HepG2 (cell line): Measurements from ENCODE around the gene WWC2. TPM values are rescaled to one million over a fixed set of nuclear protein-coding genes. Genes with fewer than 3 reads are reported as not detected.

Experiments
- HOXA9 ChIP-seq: sonication (generic); formaldehyde crosslinking; IDR thresholded peaks from 2 replicates; pipeline ENCODE4 v1.8.1; 2022; ENCODE audit warnings: missing genetic modification reagents, mild to moderate bottlenecking, moderate library complexity, borderline replicate concordance
- ISX ChIP-seq: sonication (generic); formaldehyde crosslinking; conservative IDR thresholded peaks from 2 replicates; pipeline ENCODE4 v1.5.0; 2020; ENCODE audit warnings: missing genetic modification reagents
- NKX3-1 ChIP-seq: sonication (generic); formaldehyde crosslinking; IDR thresholded peaks from 2 replicates; pipeline ENCODE4 v1.5.0; 2020; ENCODE audit warnings: missing genetic modification reagents
- NR2F6 ChIP-seq, 2 experiments: IDR thresholded peaks; 2 replicates each; pipeline ENCODE4 v1.6.1; 2016; ENCODE audit warnings: antibody characterized with exemption in 1 of 2, mild to moderate bottlenecking in 1 of 2
- SP1 ChIP-seq, 2 experiments: fragments of 450-650 bp in 1 of 2; sonication (generic) in 1 of 2; formaldehyde crosslinking in 1 of 2; IDR thresholded peaks; 2 replicates each; pipeline versions ENCODE4 v1.4.0 to v1.6.1; 2016 to 2020; ENCODE audit warnings: missing genetic modification reagents in 1 of 2
- ZBTB21 ChIP-seq: sonication (generic); formaldehyde crosslinking; IDR thresholded peaks from 2 replicates; pipeline ENCODE4 v1.4.0; 2020; ENCODE audit warnings: missing genetic modification reagents
- ZNF350 ChIP-seq: sonication (generic); formaldehyde crosslinking; IDR thresholded peaks from 2 replicates; pipeline ENCODE4 v1.4.0; 2020; ENCODE audit warnings: mild to moderate bottlenecking, low read depth, missing genetic modification reagents, borderline replicate concordance
- ZNF570 ChIP-seq: sonication (generic); formaldehyde crosslinking; IDR thresholded peaks from 2 replicates; pipeline ENCODE4 v1.4.0; 2020; ENCODE audit warnings: mild to moderate bottlenecking, missing genetic modification reagents, borderline replicate concordance
- ZNF780A ChIP-seq: sonication (generic); formaldehyde crosslinking; IDR thresholded peaks from 2 replicates; pipeline ENCODE4 v1.8.0; 2022; ENCODE audit warnings: mild to moderate bottlenecking, missing genetic modification reagents, moderate library complexity
- polyA plus RNA-seq, 8 experiments: library from polyadenylated mRNA; depleted of rRNA in 3 of 8; stranded (reverse) in 7 of 8; unstranded in 1 of 8; fragments of >200 nt; fragmentation: Illumina TruSeq in 4 of 8; extraction: Trizol in 4 of 8; gene quantifications; 2 replicates each; pipeline versions ENCODE4 v1.2.1 to v1.2.3, GENCODE V29; 2011 to 2016; ENCODE audit warnings: low read depth in 4 of 8, missing spikeins in 1 of 8, mixed read lengths in 1 of 8; ENCODE audit not compliant: insufficient read depth in 1 of 8
- total RNA-seq, 5 experiments: library from RNA; depleted of rRNA; stranded (reverse); fragments of >200 nt; fragmentation: Illumina TruSeq; extraction: Trizol; gene quantifications; 2 replicates each; pipeline ENCODE4 v1.2.3, GENCODE V29; 2016; ENCODE audit warnings: low read depth in 1 of 5
- TF ChIP-seq, protein P1 (sequence below): sonication (generic); formaldehyde crosslinking; IDR thresholded peaks from 2 replicates; pipeline ENCODE4 v1.4.0; 2020; ENCODE audit warnings: missing genetic modification reagents
- TF ChIP-seq, protein P2 (sequence below): sonication (generic); formaldehyde crosslinking; IDR thresholded peaks from 2 replicates; pipeline ENCODE4 v1.4.0; 2020; ENCODE audit warnings: missing genetic modification reagents, borderline replicate concordance
- TF ChIP-seq, protein P3 (sequence below): sonication (generic); formaldehyde crosslinking; IDR thresholded peaks from 2 replicates; pipeline ENCODE4 v1.4.0; 2020; ENCODE audit warnings: mild to moderate bottlenecking, missing genetic modification reagents
- TF ChIP-seq, protein P4 (sequence below): sonication (generic); formaldehyde crosslinking; IDR thresholded peaks from one replicate; pipeline ENCODE4 v1.5.1; 2020; ENCODE audit warnings: mild to moderate bottlenecking, missing genetic modification reagents; ENCODE audit errors: not compliant biosample characterization
- TF ChIP-seq, protein P5 (sequence below): sonication (generic); formaldehyde crosslinking; IDR thresholded peaks from 2 replicates; pipeline ENCODE4 v1.9.0; 2021; ENCODE audit warnings: missing genetic modification reagents, mild to moderate bottlenecking, borderline replicate concordance

The WWC2 gene
- total and polyA plus RNA-seq, 2 of the 13 experiments (the other 11 are each of a cell fraction or from before 2014, with no cell fraction given): 40.0 to 50.1 TPM

DNA sequence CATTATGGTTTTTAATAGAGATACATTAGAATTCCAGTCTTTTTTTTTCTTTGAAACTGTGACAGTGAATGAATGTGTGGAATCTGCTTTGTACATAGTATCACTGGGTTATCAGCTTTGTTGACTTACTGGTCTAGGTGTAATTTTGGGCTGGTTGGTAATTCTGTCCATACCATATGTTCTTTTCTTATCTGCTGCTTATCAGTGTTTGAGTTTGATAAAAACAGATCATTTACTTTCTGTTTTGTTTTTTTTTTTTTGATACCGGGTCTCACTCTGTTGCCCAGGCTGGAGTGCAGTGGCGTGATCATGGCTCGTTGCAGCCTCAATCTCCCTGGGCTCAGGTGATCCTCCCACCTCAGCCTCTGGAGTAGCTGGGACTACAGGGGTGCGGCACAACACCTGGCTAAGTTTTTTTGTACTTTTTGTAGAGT, 12.4 kb downstream of the WWC2 start (continued):
- TF ChIP-seq, protein P1, sequence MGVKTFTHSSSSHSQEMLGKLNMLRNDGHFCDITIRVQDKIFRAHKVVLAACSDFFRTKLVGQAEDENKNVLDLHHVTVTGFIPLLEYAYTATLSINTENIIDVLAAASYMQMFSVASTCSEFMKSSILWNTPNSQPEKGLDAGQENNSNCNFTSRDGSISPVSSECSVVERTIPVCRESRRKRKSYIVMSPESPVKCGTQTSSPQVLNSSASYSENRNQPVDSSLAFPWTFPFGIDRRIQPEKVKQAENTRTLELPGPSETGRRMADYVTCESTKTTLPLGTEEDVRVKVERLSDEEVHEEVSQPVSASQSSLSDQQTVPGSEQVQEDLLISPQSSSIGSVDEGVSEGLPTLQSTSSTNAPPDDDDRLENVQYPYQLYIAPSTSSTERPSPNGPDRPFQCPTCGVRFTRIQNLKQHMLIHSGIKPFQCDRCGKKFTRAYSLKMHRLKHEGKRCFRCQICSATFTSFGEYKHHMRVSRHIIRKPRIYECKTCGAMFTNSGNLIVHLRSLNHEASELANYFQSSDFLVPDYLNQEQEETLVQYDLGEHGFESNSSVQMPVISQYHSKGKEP (CRISPR knock-in tag): no peak
- TF ChIP-seq, protein P2, sequence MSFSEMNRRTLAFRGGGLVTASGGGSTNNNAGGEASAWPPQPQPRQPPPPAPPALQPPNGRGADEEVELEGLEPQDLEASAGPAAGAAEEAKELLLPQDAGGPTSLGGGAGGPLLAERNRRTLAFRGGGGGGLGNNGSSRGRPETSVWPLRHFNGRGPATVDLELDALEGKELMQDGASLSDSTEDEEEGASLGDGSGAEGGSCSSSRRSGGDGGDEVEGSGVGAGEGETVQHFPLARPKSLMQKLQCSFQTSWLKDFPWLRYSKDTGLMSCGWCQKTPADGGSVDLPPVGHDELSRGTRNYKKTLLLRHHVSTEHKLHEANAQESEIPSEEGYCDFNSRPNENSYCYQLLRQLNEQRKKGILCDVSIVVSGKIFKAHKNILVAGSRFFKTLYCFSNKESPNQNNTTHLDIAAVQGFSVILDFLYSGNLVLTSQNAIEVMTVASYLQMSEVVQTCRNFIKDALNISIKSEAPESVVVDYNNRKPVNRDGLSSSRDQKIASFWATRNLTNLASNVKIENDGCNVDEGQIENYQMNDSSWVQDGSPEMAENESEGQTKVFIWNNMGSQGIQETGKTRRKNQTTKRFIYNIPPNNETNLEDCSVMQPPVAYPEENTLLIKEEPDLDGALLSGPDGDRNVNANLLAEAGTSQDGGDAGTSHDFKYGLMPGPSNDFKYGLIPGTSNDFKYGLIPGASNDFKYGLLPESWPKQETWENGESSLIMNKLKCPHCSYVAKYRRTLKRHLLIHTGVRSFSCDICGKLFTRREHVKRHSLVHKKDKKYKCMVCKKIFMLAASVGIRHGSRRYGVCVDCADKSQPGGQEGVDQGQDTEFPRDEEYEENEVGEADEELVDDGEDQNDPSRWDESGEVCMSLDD (CRISPR knock-in tag): no peak
- no peak for TF ChIP-seq ZNF570 (CRISPR knock-in tag)
- peak; percentile 46; the same call in 1 of the 2 replicates for TF ChIP-seq NR2F6 (IDR thresholded peaks at IDR 0.05)
- TF ChIP-seq NR2F6 (CRISPR knock-in tag; IDR thresholded peaks at IDR 0.05): peak; percentile 38; the same call in 1 of the 2 replicates
- no peak for TF ChIP-seq ZBTB21 (CRISPR knock-in tag)
- TF ChIP-seq NKX3-1 (CRISPR knock-in tag): no peak
- TF ChIP-seq ISX (CRISPR knock-in tag): no peak
- TF ChIP-seq HOXA9 (CRISPR knock-in tag): no peak
- TF ChIP-seq, protein P3, sequence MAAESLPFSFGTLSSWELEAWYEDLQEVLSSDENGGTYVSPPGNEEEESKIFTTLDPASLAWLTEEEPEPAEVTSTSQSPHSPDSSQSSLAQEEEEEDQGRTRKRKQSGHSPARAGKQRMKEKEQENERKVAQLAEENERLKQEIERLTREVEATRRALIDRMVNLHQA: no peak
- no peak for TF ChIP-seq ZNF350 (CRISPR knock-in tag)
- TF ChIP-seq, protein P4, sequence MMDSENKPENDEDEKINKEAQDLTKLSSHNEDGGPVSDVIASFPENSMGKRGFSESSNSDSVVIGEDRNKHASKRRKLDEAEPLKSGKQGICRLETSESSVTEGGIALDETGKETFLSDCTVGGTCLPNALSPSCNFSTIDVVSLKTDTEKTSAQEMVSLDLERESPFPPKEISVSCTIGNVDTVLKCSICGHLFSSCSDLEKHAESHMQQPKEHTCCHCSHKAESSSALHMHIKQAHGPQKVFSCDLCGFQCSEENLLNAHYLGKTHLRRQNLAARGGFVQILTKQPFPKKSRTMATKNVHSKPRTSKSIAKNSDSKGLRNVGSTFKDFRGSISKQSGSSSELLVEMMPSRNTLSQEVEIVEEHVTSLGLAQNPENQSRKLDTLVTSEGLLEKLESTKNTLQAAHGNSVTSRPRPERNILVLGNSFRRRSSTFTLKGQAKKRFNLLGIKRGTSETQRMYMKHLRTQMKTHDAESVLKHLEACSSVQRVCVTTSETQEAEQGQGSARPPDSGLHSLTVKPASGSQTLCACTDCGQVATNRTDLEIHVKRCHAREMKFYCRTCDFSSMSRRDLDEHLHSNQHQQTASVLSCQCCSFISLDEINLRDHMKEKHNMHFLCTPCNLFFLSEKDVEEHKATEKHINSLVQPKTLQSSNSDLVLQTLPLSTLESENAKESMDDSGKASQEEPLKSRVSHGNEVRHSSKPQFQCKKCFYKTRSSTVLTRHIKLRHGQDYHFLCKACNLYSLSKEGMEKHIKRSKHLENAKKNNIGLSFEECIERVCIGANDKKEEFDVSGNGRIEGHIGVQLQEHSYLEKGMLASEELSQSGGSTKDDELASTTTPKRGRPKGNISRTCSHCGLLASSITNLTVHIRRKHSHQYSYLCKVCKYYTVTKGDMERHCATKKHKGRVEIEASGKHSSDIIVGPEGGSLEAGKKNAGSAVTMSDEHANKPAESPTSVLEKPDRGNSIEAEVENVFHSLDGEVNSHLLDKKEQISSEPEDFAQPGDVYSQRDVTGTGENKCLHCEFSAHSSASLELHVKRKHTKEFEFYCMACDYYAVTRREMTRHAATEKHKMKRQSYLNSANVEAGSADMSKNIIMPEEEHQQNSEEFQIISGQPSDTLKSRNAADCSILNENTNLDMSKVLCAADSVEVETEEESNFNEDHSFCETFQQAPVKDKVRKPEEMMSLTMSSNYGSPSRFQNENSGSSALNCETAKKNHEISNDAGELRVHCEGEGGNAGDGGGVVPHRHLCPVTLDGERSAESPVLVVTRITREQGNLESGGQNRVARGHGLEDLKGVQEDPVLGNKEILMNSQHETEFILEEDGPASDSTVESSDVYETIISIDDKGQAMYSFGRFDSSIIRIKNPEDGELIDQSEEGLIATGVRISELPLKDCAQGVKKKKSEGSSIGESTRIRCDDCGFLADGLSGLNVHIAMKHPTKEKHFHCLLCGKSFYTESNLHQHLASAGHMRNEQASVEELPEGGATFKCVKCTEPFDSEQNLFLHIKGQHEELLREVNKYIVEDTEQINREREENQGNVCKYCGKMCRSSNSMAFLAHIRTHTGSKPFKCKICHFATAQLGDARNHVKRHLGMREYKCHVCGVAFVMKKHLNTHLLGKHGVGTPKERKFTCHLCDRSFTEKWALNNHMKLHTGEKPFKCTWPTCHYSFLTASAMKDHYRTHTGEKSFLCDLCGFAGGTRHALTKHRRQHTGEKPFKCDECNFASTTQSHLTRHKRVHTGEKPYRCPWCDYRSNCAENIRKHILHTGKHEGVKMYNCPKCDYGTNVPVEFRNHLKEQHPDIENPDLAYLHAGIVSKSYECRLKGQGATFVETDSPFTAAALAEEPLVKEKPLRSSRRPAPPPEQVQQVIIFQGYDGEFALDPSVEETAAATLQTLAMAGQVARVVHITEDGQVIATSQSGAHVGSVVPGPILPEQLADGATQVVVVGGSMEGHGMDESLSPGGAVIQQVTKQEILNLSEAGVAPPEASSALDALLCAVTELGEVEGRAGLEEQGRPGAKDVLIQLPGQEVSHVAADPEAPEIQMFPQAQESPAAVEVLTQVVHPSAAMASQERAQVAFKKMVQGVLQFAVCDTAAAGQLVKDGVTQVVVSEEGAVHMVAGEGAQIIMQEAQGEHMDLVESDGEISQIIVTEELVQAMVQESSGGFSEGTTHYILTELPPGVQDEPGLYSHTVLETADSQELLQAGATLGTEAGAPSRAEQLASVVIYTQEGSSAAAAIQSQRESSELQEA (CRISPR knock-in tag): no peak
- no peak for TF ChIP-seq SP1 (IDR thresholded peaks at IDR 0.05)
- no peak for TF ChIP-seq SP1 (CRISPR knock-in tag; IDR thresholded peaks at IDR 0.05)
- no peak for TF ChIP-seq ZNF780A (CRISPR knock-in tag)
- TF ChIP-seq, protein P5, sequence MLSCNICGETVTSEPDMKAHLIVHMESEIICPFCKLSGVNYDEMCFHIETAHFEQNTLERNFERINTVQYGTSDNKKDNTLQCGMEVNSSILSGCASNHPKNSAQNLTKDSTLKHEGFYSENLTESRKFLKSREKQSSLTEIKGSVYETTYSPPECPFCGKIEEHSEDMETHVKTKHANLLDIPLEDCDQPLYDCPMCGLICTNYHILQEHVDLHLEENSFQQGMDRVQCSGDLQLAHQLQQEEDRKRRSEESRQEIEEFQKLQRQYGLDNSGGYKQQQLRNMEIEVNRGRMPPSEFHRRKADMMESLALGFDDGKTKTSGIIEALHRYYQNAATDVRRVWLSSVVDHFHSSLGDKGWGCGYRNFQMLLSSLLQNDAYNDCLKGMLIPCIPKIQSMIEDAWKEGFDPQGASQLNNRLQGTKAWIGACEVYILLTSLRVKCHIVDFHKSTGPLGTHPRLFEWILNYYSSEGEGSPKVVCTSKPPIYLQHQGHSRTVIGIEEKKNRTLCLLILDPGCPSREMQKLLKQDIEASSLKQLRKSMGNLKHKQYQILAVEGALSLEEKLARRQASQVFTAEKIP (CRISPR knock-in tag): no peak
